ENCODE measurements around the gene MAML3.

The MAML3 gene

DNA sequence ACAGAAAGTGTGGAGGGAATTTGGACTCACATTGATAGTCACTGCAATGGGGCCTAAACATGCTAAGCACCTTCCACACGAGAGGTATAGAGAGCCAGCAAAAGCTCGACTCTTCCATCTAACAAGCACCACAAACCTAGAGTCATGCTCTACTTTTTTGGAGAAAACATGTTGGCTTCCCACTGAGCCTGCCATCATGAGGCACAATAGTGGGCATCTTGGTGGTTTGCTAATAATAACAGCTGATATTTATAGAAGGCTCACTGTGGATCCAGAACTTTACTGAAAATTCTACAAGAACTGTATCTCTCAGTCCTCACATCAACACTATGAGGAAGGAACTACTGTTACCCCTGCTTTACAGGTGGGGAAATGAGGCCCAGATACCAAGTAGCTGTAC, 26.6 kb downstream of the MAML3 start:
- DNase-seq (ENCODE audit: low read depth, low spot score), result no peak

DNA sequence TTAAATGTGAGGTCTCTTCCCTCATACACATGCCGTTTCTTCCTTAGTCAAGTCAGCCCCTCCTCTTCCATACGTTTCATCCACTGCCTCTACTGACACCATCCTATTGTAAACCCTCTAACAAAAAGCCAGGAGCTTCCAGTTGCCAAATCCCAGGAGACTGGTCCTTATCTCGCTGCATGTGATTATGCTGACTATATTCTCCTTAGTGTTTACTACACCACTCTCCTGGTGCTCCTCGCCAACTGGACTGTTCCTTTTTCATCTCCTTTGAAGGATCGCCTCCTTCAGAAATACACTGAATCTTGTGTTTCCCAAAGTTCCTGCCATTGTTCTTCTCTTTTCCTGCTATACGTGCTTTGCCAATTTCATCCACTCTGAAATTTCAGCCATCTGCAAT, 27.7 kb downstream of the MAML3 start:
- DNase-seq (ENCODE audit: low read depth, low spot score), result no peak

DNA sequence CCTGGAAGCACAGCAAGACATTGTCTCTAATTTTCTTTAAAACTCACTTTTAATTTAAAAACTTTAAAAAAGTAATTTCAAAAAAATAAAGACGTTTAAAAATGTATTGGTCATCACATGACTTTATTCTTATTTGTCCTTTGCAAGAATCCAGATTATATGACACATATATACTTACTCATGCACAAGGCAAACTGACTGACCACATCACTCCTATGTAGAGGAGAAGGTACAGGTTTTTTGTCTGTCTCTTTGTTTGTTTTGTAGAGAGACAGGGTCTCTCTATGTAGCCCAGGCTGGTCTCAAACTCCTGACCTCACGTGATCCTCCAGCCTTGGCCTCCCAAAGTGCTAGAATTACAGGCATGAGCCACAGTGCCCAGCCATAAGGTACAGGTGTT, 28.6 kb downstream of the MAML3 start:
- no peak for DNase-seq (ENCODE audit: low read depth, low spot score)

DNA sequence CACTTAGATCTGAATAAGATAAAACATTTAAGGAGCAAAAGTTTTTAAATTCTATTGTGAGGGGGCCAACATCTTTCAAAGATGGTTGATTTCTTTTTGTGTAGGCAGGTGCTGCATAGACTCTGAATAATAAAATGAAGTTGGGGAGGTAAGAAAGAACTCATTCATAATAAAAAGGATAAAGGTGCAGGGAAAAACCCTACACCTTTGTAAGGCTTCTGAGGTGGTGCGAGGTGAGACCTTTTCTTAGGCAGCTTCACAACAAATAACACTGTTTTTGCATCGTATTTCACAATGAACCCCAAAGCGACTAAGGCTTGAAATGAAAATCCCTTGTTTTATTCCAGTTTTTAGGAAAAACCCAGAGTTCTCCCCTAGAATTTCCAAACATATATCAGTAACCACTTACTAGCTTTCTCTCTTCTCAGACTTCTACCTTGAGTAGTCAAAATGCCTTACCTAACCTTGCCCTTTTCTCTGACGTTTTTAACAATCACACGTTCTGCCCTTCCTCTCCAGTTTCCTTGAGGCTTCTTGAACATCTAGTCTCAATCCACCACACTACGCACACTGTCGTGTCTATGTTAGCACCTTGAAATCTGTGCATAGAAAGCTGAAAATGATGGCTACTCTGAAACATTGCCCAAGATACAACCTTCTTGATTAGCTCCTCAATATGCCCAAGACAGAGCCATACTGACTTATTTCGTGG, 30.2 kb downstream of the MAML3 start:
- DNase-seq (ENCODE audit: low read depth, low spot score), result no peak

DNA sequence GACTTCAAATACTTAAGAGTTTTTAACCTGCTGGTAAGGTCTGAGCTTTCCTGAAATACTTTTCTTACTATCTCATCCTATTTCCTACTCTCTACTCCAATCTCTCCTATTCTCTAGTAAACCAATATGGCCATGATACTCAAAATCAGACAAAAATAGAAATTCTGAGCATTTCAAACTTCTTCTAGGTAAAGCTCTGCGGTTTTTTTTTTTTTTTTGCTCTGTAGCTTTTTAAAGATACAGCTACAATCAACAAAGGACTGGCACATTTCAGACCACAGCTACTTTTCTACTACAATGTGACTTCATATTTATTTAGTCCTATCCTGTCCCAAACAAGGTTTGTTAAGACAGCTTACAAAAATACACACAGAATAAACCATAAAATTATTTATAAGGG, 31.1 kb downstream of the MAML3 start:
- no peak for DNase-seq (ENCODE audit: low read depth, low spot score)

DNA sequence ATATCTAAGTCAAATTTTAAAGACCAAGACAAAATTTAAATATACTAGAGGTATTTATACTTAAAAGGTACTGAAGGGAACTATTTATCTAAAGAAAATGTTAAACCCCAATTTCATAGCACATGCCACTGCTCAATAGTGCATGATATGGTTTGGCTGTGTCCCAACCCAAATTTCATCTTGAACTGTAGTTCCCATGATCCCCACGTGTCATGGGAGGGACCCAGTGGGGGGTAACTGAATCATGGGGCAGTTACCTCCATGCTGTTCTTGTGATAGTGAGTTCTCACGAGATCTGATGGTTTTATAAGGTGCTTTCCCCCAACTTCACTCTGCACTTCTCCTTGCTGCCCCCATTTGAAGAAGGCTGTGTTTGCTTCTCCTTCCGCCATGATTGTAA, 32.3 kb downstream of the MAML3 start:
- no peak for DNase-seq (ENCODE audit: low read depth, low spot score)

DNA sequence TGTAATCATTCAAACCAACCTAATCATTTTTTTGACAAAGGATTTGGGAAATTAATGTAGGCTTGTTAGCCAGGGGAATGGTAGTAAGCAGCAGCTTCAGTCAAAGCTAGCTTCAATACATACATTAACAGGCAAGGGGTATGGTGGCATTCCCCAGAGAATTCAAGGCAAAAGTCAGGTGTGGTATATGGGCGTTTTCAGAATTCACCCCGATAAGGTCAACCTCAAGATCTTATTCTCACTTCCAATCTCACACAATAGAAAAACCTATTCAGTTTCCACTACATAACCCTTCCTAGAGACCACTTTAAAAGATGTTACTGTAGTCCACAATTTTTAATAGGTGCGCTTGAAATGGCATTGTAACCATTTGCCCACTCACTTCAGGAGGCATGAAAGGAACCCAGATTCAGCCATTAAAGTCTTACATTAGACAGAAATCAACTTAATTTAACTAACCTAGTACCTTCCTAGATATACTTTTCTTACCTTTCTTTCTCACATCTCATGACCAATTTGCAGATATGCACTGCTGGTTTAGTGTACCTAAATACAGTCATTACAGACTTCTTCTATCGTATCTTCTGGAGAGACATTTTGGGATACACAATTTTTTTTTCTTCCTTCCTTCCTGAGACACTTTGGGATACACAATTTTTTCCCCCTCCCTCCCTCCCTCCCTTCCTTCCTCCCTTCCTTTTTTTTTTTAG, 34.9 kb downstream of the MAML3 start:
- no peak for DNase-seq (ENCODE audit: low read depth, low spot score)

DNA sequence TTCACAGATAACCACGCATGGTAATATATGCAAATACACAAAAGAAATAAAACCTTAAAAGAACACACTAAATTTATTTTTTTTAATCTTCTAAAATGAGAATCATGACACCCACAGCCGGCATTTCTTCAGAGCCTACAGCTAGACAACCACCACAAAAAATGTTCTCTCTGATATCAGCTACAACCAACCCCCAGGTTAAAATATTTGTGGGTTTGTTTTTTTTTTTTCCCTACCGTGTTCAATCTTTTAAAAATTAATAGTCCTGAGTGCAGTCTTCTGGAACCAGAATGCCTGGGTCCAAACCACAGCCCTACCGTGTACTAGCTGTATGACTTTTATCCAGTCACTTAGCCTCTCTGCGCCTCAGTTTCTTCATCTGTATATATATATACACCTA, 36.0 kb downstream of the MAML3 start:
- DNase-seq (ENCODE audit: low read depth, low spot score), result no peak

DNA sequence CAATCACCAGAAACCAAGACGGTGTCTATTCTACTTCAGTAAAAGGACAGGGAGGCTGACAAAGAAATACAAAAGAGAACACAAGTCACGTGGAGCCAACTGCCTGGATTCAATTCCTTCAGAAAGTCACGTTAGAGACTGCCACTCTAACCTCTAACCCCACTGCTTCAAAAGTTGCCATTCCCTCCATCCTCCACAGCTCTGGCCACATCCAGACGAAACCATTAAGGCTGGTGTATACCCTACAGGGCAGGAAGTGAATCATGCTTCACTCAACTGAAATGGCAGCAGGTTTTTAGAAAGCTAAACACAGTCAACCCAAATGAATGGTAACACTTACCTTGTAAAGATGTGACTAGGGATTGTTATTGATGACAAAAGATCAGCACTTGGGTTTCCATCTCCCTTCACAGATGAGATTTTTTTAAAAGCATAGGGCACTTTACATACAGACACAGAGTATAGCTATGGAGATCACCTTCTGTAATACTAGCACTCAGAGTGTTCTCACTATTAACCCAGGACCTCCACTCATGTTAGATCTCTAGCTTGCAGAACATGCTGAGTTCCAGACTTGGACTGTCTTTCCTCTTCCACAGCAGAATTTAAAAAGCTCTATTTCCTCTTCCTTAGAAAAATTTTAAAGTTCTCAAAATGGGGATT, 37.4 kb downstream of the MAML3 start:
- DNase-seq (ENCODE audit: low read depth, low spot score), result no peak

DNA sequence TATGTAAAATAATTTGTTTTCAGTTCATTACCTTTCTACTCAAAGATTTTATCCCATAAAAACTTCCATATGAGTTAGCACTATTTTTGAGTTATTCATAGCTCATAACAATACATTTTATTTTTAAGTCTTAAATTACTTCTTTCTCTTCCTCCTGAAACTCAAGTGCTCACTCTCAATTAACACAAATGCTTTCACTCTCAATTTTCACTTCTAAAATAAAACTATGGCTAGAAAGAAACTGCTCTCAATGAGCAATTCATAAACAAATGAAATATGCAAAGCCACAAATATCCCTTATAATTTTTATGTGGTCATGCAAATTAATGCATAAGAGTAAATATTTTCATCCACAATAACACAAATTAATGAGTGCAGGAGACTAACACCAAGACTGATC, 38.8 kb downstream of the MAML3 start:
- DNase-seq (ENCODE audit: low read depth, low spot score), result no peak

DNA sequence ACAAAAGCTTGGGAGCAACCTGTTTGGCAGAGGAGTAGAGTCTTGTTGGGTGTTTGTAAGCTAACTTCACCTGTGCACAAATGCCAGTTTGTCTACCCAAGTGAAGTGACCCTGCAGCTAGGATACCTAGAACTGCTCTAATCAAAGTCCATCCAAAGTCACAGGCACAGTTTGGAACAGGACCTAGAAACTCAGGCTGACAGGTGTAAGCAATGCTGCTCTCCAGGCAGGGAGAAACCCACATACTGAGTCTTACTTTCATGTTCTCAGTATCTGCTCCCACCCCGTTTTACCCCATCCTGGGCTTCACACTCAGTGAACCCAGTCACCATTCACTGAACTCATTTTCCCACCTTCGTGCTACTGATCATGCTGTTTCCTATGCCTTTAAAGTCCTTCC, 40.3 kb downstream of the MAML3 start:
- DNase-seq (ENCODE audit: low read depth, low spot score), result no peak

DNA sequence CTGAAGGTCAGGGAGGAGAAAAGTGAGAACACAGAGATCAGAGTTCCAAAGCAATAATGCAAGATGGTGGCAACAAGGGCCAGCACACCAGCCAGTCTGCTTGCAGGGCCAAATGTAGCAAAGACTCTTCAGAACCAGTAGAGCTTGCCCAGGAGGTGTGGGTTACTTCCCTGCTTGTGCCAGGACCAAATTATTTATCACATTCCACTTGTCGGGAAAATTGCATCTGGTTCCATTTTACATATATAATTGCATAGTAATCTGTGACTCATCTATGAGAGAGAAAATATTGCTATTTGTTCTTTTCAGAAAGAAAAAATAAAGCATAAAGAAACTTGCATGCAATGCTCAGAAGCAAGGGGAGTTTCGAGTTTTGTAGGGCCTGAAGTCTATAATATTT, 41.4 kb downstream of the MAML3 start:
- DNase-seq (ENCODE audit: low read depth, low spot score), result no peak

DNA sequence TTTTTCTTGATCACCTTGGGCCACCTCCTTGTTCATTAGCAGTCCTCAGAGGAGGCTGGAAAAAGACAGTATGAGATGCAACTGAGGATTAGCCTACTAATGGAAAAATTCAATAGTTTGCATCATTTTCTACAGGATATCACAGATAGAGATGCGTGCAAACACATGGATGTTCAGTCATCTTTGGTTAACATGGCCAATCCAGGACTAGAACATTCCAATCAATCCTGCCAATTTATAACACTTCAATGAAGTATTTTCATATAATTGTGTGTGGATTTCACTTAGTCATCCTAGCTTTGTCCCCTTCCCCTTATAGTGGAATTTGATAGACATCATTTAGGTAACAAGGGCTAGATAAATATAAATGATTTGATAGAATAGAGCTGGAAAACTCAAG, 42.7 kb downstream of the MAML3 start:
- no peak for DNase-seq (ENCODE audit: low read depth, low spot score)

DNA sequence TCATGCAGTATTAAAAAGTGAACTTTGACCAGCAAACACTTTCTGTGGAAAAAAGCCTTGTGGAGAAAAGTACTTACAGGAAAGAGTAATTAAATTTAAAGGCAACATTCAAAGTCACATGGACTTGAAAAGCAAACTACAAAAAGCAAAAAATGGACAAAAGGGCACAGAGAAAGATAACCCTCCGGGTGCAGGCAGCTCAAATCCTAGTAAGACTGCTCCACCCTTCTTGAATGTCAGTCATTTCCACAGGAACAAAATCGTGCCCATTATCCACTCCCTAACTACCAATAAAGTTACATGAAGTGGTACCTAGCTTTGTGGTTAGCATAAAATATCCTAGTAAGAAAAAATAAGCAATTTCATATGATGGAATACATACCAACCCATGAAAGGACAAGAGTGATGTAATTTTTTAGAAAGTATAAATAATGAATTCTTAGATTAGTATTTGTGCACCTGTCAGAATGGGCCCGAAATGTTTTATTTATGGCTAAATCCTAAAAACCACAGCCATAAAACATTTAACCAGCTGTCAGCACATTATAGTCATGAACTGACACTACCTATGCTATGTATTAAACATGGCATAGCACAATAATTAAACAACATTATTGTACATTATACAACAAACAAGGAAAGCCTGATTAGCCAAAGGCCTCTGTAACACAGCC, 43.3 kb downstream of the MAML3 start:
- no peak for DNase-seq (ENCODE audit: low read depth, low spot score)

DNA sequence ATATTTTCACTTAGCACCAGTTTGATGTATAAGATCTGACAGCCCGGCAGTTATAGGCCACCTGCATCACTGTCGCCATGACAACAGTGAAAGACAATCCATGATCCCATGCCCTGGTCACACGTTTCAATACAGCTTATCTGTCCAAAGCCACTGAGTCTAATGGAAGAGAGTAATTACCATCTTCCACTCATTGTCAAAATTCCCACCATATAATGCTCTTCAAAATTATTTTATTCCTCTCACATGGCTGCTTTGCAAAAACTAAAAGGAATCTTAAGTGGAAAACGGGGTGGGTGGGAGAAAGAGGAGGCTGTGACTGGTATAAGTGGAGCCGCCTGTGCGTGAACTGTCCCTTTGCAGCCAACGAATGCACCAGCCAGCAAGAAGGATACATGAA, 44.2 kb downstream of the MAML3 start:
- DNase-seq (ENCODE audit: low read depth, low spot score), result no peak

DNA sequence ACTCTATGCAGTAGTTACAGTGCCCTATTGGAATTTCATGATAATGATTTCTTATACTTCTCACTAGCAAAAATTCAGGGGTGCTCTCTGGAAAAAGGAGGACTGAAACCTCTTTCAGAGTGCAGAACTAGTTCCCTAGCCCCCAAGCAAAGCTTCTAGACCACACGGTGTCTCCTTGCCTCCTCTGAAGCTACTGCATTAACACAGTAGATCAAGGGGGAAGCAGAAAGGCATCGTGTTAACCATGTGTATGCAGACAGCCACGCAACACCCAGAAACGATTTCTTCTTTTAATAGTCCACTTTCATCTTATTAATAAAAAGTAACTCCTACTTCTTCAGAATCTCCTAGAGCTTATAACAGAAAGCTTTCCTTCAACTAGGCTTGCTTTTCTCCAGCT, 44.7 kb downstream of the MAML3 start:
- DNase-seq (ENCODE audit: low read depth, low spot score), result no peak

DNA sequence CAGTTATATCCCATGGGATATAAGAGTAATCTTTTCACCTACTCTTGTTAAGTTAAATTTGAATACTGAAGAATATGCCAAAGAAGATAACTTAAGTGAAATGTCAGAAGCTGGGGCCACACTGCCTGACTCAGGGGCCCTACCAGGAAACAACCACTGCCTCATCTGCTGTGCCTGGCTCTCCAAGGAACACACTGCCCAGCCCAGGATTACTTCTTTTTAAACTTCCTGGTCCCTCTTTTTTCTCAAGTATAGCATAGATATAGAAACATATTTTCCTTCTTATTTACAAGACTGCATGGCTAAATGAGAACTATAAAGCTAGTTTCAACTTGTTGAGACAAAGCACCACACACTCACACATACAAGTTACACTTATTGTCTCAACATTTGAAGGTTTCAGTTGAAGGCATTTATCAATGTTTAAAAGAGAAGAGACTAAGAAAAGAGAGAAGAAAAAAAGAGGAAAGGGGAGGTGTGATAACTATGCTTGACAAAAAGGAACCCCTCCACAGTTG, 45.2 kb downstream of the MAML3 start:
- no peak for DNase-seq (ENCODE audit: low read depth, low spot score)

DNA sequence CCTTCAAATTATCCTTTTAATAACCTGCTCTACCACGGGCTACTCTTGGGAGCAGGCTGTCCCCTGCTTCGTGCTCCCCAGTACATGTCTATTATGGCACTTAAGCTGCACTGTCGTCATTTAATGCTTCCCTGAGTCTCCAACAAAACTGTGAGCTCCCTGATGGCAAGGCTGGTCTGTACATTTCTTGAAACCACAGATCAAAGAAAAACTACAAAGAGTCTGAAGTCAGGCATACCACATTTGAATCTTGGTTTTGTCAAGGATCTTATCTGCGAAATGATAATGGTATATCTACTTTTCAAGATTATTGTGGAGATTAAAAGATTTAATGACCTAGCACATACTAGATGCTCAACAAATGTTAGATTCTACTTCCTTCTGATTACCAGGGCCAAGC, 45.7 kb downstream of the MAML3 start:
- DNase-seq (ENCODE audit: low read depth, low spot score), result no peak

DNA sequence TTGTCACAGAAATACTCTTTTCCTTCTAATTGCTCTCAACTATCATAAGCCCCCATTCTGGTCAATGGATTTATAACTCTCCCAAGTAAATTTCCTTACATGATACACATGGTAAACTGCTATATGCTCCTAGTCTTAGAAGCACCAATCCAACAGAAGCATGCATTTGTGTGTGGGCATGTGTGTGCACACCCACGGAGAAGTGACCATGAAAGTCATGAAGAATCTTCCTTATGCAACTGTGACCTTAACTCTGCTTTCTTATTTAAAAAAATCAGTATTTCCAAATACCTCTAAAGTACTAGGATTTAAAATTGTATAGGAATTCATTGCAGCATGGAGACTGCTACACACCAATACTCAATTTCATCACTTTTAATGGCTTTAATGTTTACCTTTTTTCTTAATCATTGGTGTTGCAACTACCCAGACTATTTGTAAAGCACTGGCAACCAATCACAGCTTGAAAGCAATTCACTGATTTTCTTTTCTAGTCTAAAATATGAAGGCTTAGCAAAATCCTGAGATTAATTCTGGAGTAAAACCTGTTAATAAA, 47.6 kb downstream of the MAML3 start:
- no peak for DNase-seq (ENCODE audit: low read depth, low spot score)

DNA sequence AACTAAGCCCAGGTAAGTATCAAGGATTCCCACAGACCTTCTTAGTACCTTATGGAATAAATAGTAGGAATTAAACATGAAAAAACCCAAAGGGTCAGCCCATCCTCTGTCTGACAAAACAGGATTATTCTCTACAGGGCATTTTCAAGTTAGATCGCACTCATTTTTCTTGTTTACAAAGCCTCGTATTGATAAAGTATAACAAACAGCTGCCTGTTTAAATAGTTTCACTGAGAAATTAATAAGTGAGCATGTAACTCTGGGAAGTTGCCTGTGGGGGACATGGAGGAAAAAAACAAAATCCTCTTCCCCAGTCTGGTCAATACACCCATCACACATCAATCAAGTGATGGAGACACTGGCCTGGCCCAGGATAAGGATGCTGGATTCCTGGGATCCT, 48.5 kb downstream of the MAML3 start:
- no peak for DNase-seq (ENCODE audit: low read depth, low spot score)

DNA sequence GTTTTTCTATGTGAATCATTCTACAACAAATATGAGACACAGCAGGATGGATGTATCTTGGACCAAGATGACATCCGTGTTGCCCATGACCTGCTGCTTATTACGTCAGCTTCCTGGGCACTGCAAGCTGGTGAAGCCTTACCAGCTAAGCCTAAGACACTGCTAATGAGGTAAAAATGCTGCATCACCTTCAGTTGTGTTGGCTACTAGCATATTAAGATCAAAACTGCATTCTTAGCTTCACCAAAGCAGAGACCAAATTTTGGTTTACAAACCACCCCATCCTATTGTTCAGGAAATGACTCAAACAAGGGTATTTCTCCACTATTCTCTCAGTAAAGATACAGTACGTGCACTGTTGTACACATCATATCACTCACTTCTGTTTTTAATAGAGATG, 50.3 kb downstream of the MAML3 start:
- DNase-seq (ENCODE audit: low read depth, low spot score), result no peak

DNA sequence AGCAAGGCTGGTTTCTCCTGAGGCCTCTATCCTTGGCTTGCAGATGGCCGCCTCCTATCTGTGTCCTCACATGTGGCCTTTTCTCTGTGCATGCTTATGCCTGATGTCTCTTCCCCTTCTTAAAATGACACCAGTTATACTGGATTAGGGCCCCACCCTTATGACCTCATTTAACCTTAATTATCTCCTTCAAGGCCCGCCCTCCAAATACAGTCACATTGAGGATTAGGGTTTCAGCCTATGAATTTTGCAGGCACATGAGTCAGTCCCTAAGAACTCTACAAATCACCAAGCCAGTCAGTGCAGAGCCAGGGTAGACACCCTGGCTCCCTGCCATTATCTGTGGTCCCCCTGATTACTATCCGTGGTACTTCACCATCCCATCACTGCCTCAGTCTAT, 51.6 kb downstream of the MAML3 start:
- DNase-seq (ENCODE audit: low read depth, low spot score), result no peak
